GM12892 (cell line): Measurements from ENCODE around the gene PPP5C.

Experiments
- DNase-seq: peaks from one replicate; pipeline ENCODE4 v3.0.0; 2011; ENCODE audit not compliant: insufficient read length
- FAIRE-seq: peaks from 2 replicates; lab custom pipeline; 2011; peaks lifted over from hg19 to GRCh38; lab: Jason Lieb, UNC
- POLR2A ChIP-seq: IDR thresholded peaks from 2 replicates; pipeline ENCODE4 v1.6.1; 2011; ENCODE audit warnings: low read depth, low read length, control low read depth
- POLR2AphosphoS5 ChIP-seq: IDR thresholded peaks from 2 replicates; pipeline ENCODE4 v1.6.1; 2011; ENCODE audit warnings: low read depth, low read length, control low read depth
- TAF1 ChIP-seq: IDR thresholded peaks from 2 replicates; pipeline ENCODE4 v1.6.1; 2011; ENCODE audit warnings: low read depth, mild to moderate bottlenecking, control low read depth, low read length, borderline replicate concordance

Gene PPP5C

GRCh38 chr19:46356149-46357055 lies 9.5 kb downstream of the PPP5C start:
- DNase-seq (no peak), FAIRE-seq (no peak)
- TF ChIP-seq POLR2AphosphoS5, result no peak
- no peak for TF ChIP-seq TAF1
- TF ChIP-seq POLR2A, result no peak

DNA sequence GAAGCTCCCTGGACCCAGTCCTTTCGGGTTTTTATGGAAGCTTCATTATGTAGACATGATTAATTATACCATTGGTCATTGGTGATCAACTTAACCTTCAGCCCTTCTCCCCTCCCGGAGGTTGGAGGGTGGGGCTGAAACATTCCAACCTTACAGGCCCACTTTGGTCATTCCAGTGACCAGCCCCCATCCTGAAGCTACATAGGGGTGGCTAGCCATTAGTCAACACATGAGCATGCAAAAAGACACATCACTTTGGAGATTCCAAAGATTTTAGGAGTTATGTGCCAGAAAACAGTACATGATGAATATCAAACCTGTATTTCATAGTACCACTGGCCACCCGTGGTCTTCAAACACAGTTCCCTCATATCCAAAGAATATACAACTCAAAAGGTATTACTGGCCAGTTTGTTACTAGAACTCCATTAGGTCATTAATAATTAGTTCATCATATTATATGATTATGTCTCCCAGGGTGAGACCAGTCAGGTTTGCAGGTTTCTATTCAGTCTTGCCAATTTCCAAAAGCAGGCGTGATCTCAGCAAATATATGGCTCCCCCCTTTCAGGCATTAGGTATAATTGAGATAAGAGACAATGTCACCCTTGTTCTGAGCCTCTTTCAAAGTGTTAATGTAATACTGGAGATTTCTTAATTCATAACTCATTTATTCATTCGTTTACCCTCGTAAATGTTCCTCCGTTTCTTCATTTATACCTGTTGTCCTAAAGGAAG lies 11.1 kb downstream of the PPP5C start:
- DNase-seq (no peak), FAIRE-seq (no peak)
- no peak for TF ChIP-seq TAF1
- no peak for TF ChIP-seq POLR2A
- no peak for TF ChIP-seq POLR2AphosphoS5

DNA sequence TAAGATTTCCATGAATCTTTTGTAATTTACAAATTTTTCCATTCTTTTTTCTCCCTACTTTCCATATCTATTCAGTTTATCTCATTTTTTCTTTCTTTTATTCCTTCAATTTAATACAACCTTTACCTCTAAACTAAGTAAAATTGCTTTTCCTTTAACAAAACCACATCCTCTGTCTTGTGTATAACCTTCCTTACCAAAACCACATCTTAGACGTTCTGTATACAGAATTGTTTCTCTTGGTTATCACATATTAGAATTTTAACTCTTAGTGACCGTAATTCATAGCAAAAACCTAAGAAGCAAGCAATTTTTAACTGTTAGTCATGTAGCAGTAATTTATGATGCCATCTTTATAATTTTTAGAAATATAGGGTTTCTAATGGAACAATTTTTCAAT lies 15.0 kb downstream of the PPP5C start:
- no peak for DNase-seq
- TF ChIP-seq TAF1, result no peak
- TF ChIP-seq POLR2AphosphoS5, result no peak
- no peak for TF ChIP-seq POLR2A
- no peak for FAIRE-seq

DNA sequence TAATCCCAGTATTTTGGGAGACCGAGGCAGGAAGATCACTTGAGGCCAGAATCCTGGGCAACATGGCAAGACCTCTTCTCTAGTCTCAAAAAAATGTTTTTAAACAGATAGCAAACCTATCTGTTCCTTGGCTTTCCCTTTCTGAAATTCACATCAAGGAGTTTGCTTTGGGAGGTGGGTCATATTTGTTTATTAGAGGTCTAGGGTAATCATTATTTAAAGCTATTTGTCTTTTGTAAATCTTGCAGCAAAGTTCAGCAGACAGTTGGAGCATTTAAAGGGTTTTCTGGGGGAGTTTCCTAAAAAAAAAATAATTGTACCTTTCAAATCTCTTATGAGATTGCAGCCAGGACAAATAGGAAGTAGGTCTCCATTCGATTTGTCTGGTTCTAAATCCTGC lies 17.5 kb downstream of the PPP5C start:
- TF ChIP-seq POLR2AphosphoS5 (no peak), TAF1 (no peak), POLR2A (no peak)
- FAIRE-seq, result no peak
- DNase-seq, result no peak

DNA sequence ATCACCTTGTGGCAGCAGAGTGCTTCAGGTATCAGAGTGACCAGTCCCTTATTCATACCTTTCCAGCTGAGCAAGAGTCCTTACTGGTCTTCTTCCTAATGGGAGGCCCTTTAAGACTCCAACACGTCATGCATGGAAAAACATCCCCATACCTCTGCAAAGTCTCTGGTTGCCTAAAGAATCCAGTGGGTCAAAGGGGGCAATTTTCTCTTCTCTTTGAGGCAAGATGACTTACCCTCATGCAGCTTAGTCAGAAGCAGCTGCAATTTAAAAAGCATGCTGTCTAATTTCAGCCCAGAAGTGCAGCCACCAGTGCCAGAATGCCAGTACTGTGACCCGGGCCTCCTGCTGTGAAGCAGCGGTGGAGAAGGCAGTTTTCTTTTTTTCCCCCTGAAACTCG lies 18.7 kb downstream of the PPP5C start:
- FAIRE-seq (no peak), DNase-seq (no peak)
- TF ChIP-seq POLR2A (no peak), POLR2AphosphoS5 (no peak), TAF1 (no peak)

DNA sequence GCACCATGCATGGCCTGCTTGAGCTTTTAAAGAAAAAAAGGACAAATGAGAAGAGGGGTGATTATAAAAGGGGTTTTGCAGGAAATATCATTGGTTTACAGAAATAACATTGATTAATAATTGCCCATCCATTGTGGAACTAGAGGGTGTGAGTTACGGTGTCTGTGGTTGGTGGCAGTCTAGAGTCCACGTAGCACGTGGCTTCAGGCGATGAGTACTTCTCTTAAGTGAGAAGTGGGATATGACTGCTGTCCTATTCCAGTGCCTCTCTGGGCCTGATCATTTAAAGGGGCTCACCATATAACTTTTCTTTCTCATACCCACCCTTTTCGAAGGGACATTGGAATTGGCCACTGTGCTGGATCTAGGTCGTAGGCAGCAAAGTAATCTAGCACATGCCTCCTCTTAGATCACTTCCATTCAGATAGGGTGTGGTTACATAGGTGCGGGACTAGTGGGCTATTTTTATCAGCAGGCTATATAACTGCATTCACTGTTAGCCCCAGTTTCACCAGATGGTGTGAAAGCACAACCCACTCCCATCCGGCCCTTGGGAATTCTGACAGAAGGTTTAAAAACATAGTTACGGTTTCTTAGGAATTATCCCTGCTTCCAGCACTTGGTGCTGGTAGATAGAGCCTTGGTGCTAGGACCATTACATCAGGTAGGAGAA lies 19.9 kb downstream of the PPP5C start:
- FAIRE-seq (no peak), DNase-seq (no peak)
- TF ChIP-seq POLR2A (no peak), POLR2AphosphoS5 (no peak), TAF1 (no peak)

DNA sequence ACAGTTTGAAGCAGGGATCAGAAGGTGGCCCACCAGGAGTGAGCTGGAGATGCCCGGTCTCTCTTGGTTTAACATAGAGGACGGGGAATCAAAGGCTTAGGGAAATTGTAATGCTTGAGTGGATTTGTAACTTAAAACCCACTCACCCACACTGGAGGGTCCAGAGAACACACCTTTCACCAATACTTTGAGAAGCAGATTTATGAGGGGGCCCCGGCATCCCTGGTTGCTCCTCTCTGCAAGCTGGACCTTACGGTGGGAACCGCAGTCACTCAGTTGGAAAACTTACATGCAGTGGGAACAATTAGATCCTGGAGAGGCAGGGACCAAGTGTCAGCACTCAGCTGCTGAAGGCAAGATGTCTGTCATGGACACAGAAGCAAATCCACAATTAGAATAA lies 20.5 kb downstream of the PPP5C start:
- TF ChIP-seq POLR2AphosphoS5, result no peak
- TF ChIP-seq POLR2A, result no peak
- TF ChIP-seq TAF1, result no peak
- FAIRE-seq (no peak), DNase-seq (no peak)

DNA sequence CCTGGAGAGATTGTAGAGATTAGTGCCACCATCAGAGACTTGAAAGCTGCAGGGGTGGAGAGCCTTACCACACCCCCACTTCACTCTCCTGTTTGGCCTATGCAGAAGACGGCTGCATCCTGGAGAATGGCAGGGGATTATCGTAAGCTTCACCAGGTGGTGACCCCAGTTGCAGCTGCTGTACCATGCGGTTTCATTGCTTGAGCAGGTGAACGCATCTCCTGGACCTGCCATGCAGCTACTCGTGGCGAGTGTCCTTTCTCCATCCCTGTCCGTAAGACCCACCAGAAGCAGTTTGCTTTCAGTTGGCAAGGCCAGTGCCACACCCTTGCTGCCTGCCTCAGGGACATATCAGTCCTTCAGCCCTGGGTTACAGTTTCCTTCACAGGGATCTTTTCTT lies 21.2 kb downstream of the PPP5C start:
- TF ChIP-seq TAF1, result no peak
- DNase-seq, result no peak
- no peak for FAIRE-seq

- no peak for FAIRE-seq
- no peak for TF ChIP-seq TAF1
- no peak for TF ChIP-seq POLR2AphosphoS5
- no peak for TF ChIP-seq POLR2A
- DNase-seq, result no peak
Observed at GRCh38 chr19:46369817-46370216, 22.9 kb downstream of the PPP5C start.

DNA sequence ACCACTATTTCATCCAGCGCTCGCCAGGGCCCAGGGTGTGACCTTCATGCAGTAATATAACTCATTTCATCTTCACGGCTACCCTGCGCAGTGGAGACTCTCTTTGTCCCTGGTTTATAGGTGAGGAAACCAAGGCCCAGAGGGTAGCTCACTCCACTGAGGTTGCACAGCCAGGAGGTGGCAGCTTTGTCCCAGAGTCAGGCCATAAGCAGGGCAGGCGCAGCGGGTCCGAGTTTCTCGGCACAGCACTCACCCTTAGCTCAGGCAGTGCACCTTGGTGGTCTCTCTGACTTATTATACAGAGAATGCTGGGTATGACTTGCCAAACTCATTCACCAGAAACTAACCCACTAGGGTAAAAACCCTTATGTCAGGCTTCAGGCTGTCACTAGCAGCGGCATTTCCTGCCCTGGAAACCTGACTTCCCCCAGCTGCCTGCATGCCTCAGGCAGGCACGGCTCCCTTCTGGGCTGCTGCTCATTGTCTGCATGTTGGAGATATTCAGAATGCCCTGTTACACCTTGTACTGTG lies 24.5 kb downstream of the PPP5C start:
- peak; percentile 91 for FAIRE-seq

DNA sequence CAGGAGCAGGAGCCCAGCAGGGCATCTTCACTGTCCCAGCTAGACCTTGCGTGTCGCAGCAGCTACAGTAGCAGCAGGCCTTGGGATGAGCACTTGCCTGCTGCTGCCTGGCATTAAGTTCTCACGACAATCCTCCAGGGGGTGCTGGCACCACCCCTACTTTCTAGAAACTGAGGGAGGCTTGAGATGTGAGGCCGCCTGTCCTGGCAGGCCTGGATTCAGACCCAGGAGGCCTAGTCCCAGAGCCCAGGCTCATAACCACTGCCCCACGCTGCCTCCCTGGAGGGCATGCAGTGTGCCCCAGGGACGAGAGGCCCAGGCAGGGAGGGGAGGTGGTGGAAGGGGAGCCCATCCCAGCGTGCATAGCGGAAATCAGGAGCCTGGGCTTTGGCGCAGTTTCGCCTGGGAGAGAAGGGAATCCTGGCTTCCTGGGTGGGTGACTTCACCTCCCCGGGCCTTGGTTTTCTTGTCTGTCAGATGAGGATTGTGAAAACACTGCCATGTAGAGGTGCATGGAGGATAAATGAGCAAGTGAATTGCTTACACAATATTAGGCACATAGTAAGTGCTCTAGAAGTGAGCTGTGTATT lies 26.1 kb downstream of the PPP5C start:
- DNase-seq, result no peak

More for the DNA sequence above, 24.5 kb downstream of the PPP5C start:
- TF ChIP-seq POLR2A (no peak), TAF1 (no peak), POLR2AphosphoS5 (no peak)
- DNase-seq, result no peak

More for the DNA sequence above, 26.1 kb downstream of the PPP5C start:
- no peak for FAIRE-seq
- TF ChIP-seq POLR2AphosphoS5, result no peak
- no peak for TF ChIP-seq POLR2A
- no peak for TF ChIP-seq TAF1
